PFSK-1 (cell line): ENCODE results near the gene OR8B12.

Experiments
- FOXP2 ChIP-seq: optimal IDR thresholded peaks from 2 replicates; pipeline ENCODE3; 2011; ENCODE audit warnings: borderline replicate concordance, control low read depth, inconsistent platforms; ENCODE audit not compliant: insufficient read depth; ENCODE audit errors: extremely low read length, extremely low read depth
- TF ChIP-seq, protein P1 (sequence below), 2 experiments: IDR thresholded peaks; 2 replicates each; pipeline versions ENCODE4 v1.6.1 to v1.8.0; 2011 to 2012; ENCODE audit warnings: low read depth in 2 of 2, low read length in 2 of 2, control low read depth in 1 of 2, inconsistent platforms in 1 of 2, mild to moderate bottlenecking in 1 of 2, moderate library complexity in 1 of 2; ENCODE audit not compliant: insufficient read depth in 1 of 2

DNA sequence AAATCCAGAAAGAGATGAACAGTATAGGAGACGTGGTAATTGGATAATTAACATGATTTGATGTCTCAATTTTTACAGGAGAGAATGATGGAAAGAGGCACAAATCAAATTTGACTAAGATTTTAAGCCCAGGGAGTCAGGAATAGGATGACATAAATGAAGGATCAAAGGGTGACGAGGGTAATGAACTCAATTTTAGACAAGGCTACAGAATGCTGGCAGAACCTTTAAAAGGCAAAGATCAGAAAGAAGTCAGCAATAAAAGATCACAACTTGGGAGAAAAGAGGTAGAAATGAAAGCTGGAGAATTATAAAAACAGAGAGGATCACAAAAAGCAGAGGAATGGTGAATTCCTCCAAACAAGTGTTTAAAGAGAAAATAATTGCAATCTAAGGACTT lies 13.4 kb upstream of the OR8B12 start:
- no peak for TF ChIP-seq FOXP2
- TF ChIP-seq, protein P1, sequence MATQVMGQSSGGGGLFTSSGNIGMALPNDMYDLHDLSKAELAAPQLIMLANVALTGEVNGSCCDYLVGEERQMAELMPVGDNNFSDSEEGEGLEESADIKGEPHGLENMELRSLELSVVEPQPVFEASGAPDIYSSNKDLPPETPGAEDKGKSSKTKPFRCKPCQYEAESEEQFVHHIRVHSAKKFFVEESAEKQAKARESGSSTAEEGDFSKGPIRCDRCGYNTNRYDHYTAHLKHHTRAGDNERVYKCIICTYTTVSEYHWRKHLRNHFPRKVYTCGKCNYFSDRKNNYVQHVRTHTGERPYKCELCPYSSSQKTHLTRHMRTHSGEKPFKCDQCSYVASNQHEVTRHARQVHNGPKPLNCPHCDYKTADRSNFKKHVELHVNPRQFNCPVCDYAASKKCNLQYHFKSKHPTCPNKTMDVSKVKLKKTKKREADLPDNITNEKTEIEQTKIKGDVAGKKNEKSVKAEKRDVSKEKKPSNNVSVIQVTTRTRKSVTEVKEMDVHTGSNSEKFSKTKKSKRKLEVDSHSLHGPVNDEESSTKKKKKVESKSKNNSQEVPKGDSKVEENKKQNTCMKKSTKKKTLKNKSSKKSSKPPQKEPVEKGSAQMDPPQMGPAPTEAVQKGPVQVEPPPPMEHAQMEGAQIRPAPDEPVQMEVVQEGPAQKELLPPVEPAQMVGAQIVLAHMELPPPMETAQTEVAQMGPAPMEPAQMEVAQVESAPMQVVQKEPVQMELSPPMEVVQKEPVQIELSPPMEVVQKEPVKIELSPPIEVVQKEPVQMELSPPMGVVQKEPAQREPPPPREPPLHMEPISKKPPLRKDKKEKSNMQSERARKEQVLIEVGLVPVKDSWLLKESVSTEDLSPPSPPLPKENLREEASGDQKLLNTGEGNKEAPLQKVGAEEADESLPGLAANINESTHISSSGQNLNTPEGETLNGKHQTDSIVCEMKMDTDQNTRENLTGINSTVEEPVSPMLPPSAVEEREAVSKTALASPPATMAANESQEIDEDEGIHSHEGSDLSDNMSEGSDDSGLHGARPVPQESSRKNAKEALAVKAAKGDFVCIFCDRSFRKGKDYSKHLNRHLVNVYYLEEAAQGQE (IDR thresholded peaks at IDR 0.05; ENCODE audit: insufficient read depth in 1 of 2, low read depth in 2 of 2, low read length in 2 of 2), result no peak
